ENCODE results near the gene MTCH2. TPM values are rescaled to one million over a fixed set of nuclear protein-coding genes. Genes with fewer than 3 reads are reported as not detected.

The MTCH2 gene
- total RNA-seq, 1 experiment from 2014 or later, result 176 TPM

GRCh38 chr11:47595029-47595428, 47.3 kb downstream of the MTCH2 start:
- H3K4me1 Mint-ChIP-seq, result peaks cover 26 to 34% of the 10 kb centered on the region in 2 experiments
- Histone ChIP-seq H2BK12ac (ENCODE audit: insufficient read length, low read depth, low read length) (no peak overlapping the region), H3K27me3 (ENCODE audit: insufficient read depth, low read length) (peaks cover 10% of the 10 kb centered on the region; the same call in 1 of the 2 replicates), H3K4me1 (ENCODE audit: insufficient read depth, low read length) (no peaks in the 10 kb centered on the region), H3K27ac (ENCODE audit: insufficient read length, low read depth, low read length) (no peak overlapping the region), H3K56ac (ENCODE audit: insufficient read length, low read depth, low read length) (no peak overlapping the region), H3K79me2 (ENCODE audit: insufficient read depth, low read length) (no peaks in the 10 kb centered on the region), H3K18ac (ENCODE audit: insufficient read length, low read depth, low read length) (no peak overlapping the region), H4K8ac (replicated peaks; ENCODE audit: insufficient read length, low read depth, low read length) (no peak overlapping the region), H2BK20ac (ENCODE audit: low read depth, low read length, poor library complexity, severe bottlenecking) (no peak overlapping the region), H3K9ac (ENCODE audit: extremely low read depth, insufficient read length, low read length) (no peak overlapping the region), H2BK120ac (ENCODE audit: low read depth, low read length, poor library complexity, severe bottlenecking) (no peak overlapping the region), H2AK5ac (ENCODE audit: insufficient read length, low read length) (no peak overlapping the region), H3K9me3 (ENCODE audit: control insufficient read depth, low read depth, low read length) (no peaks in the 10 kb centered on the region), H3K14ac (ENCODE audit: insufficient read depth, low read length) (no peak overlapping the region), H3K79me1 (ENCODE audit: insufficient read depth, low read depth, low read length, poor library complexity, severe bottlenecking) (no peaks in the 10 kb centered on the region), H3K4me2 (ENCODE audit: insufficient read depth, insufficient read length, low read length) (no peak overlapping the region), H4K5ac (ENCODE audit: insufficient read length, low read depth, low read length) (no peak overlapping the region), H2AFZ (ENCODE audit: low read length) (no peak overlapping the region), H2BK5ac (ENCODE audit: insufficient read length, low read length) (no peak overlapping the region), H4K20me1 (ENCODE audit: control insufficient read depth, insufficient read depth, insufficient read length) (no peaks in the 10 kb centered on the region), H3K23ac (ENCODE audit: insufficient read length, low read depth, low read length) (no peak overlapping the region), H3T11ph (ENCODE audit: low read length) (no peak overlapping the region), H2BK15ac (ENCODE audit: low read depth, low read length) (no peak overlapping the region), H3K23me2 (ENCODE audit: insufficient read length, low read depth, low read length, poor library complexity, severe bottlenecking) (peaks cover 13% of the 10 kb centered on the region), H3K4ac (ENCODE audit: low read depth, low read length) (no peak overlapping the region), H4K91ac (ENCODE audit: insufficient read length, low read depth, low read length) (no peak overlapping the region)
- H3K36me3 Mint-ChIP-seq (ENCODE audit: insufficient read depth in 1 of 3, low read depth in 3 of 3), result no peaks in the 10 kb centered on the region; a peak in 1 of 7 replicates
- DNase-seq, result no peak
- peaks cover 41% of the 10 kb centered on the region for H3K27me3 Mint-ChIP-seq (ENCODE audit: low read depth)
- no peaks in the 10 kb centered on the region for H3K9me3 Mint-ChIP-seq
- WGBS (ENCODE audit: extremely low coverage, insufficient read length, low lambda C conversion rate), result no CpG with 5 or more reads among the region's 7 CpGs
- peak overlapping the region; percentile 73 to 93 for H3K4me3 Mint-ChIP-seq
- no peak for TF ChIP-seq CTCF (conservative IDR thresholded peaks at IDR 0.05)
- no peak overlapping the region for H3K27ac Mint-ChIP-seq
